Measurements from ENCODE around the gene WWOX. TPM values are rescaled to one million over a fixed set of nuclear protein-coding genes. Genes with fewer than 3 reads are reported as not detected.

The WWOX gene
- total and polyA plus RNA-seq, 2 of the 8 experiments (the other 6 are each of a cell fraction or from before 2014, with no cell fraction given), result 5.4 to 16.7 TPM

- Histone ChIP-seq H4K5ac (ENCODE audit: insufficient read length, low read depth, low read length) (no peak overlapping the region), H3K4me3 (ENCODE audit: extremely low read depth in 1 of 4, insufficient read depth in 2 of 4, low read depth in 3 of 4, low read length in 4 of 4) (no peak overlapping the region), H3K14ac (ENCODE audit: insufficient read length) (no peak overlapping the region), H2BK15ac (ENCODE audit: low read length) (no peak overlapping the region), H2BK120ac (replicated peaks; ENCODE audit: low read depth, low read length) (no peak overlapping the region), H3K4ac (replicated peaks; ENCODE audit: insufficient read length, low read depth, low read length) (no peak overlapping the region), H3K4me2 (ENCODE audit: insufficient read depth in 1 of 2, low read depth in 2 of 2, low read length in 2 of 2) (no peak overlapping the region), H2AFZ (ENCODE audit: low read length) (no peak overlapping the region), H2BK5ac (ENCODE audit: low read depth, low read length) (no peak overlapping the region), H3K9me3 (ENCODE audit: insufficient read depth in 2 of 2, low read depth in 1 of 2, low read length in 1 of 2) (0 out of 4 replicates have a peak, but pooled peaks cover 0 to 5% of the 10 kb centered on the region in 2 experiments), H4K8ac (ENCODE audit: extremely low read depth, insufficient read depth, low read length) (no peak overlapping the region), H2AK5ac (ENCODE audit: low read depth, low read length) (no peak overlapping the region), H3K27ac (ENCODE audit: low read depth, low read length) (no peak overlapping the region), H2BK20ac (ENCODE audit: low read length) (no peak overlapping the region), H3K79me2 (ENCODE audit: control insufficient read depth in 1 of 2, insufficient read depth in 2 of 2, low read length in 2 of 2) (no peaks in the 10 kb centered on the region), H3K23me2 (ENCODE audit: low read depth, low read length) (no peaks in the 10 kb centered on the region), H3K27me3 (replicated peaks in 1 of 4; ENCODE audit: control insufficient read depth in 3 of 4, extremely low read depth in 1 of 4, insufficient read depth in 3 of 4, low read length in 3 of 4) (no peaks in the 10 kb centered on the region), H3K23ac (ENCODE audit: insufficient read length) (no peak overlapping the region), H2BK12ac (ENCODE audit: low read depth, low read length) (no peak overlapping the region), H3K18ac (ENCODE audit: extremely low read depth, low read length) (no peak overlapping the region), H3K56ac (replicated peaks; ENCODE audit: insufficient read length, low read depth, low read length) (no peak overlapping the region), H3K9ac (replicated peaks in 1 of 4; ENCODE audit: extremely low read depth in 1 of 4, low read depth in 3 of 4, low read length in 3 of 4) (no peak overlapping the region), H3K36me3 (ENCODE audit: control insufficient read depth in 2 of 4, insufficient read depth in 4 of 4, low read length in 3 of 4) (no peaks in the 10 kb centered on the region), H3K79me1 (ENCODE audit: low read depth, low read length) (no peaks in the 10 kb centered on the region), H4K91ac (replicated peaks; ENCODE audit: insufficient read length, low read length) (no peak overlapping the region), H3K4me1 (replicated peaks in 1 of 4; ENCODE audit: control insufficient read depth in 3 of 4, insufficient read depth in 4 of 4, low read length in 3 of 4) (no peaks in the 10 kb centered on the region), H4K20me1 (replicated peaks in 1 of 2; ENCODE audit: control insufficient read depth in 1 of 2, insufficient read depth in 2 of 2, low read length in 2 of 2) (no peaks in the 10 kb centered on the region)
- DNase-seq (ENCODE audit: low read depth in 1 of 2, low spot score in 2 of 2) (no peak), FAIRE-seq (no peak)
- POLR2A ChIA-PET (ENCODE audit: partially characterized antibody), result no interaction called here
- CTCF ChIA-PET (ENCODE audit: partially characterized antibody), result interaction anchor here (0.6 to 0.9 kb wide), 2 partner anchors 11 to 949 kb away, joined by 3 read pairs; no protein-coding TSS in a partner anchor
- 83% methylated on average over 1 of the region's 1 CpG; no CpG with 5 or more reads in 1 of the 2 experiments for WGBS, 2 experiments (ENCODE audit: extremely low coverage in 1 of 2, insufficient coverage in 1 of 2, insufficient read length in 1 of 2, insufficient replicate concordance in 2 of 2, low coverage in 1 of 2, low lambda C conversion rate in 2 of 2, missing lambda C conversion rate in 1 of 2)
- TF ChIP-seq BACH1 (IDR thresholded peaks at IDR 0.05; ENCODE audit: low read length) (no peak), KDM5A (IDR thresholded peaks at IDR 0.05; ENCODE audit: low read length) (no peak), CHD2 (IDR thresholded peaks at IDR 0.05; ENCODE audit: low read length) (no peak), TEAD4 (IDR thresholded peaks at IDR 0.05; ENCODE audit: low read depth, low read length) (no peak), NANOG (IDR thresholded peaks at IDR 0.05; ENCODE audit: insufficient read depth, low read depth, low read length, poor library complexity, severe bottlenecking) (no peak), E2F6 (IDR thresholded peaks at IDR 0.05) (no peak), SP2 (IDR thresholded peaks at IDR 0.05; ENCODE audit: low read length) (no peak), TAF1 (IDR thresholded peaks at IDR 0.05; ENCODE audit: low read depth, low read length) (no peak), ATF3 (IDR thresholded peaks at IDR 0.05; ENCODE audit: insufficient read depth, low read depth, low read length) (no peak), TCF12 (IDR thresholded peaks at IDR 0.05; ENCODE audit: low read depth, low read length) (no peak)
Measured at GRCh38 chr16:78560997-78561396, 461.5 kb downstream of the WWOX start.

All from H1 (cell line).